ENCODE data around the gene BMF. TPM values are rescaled to one million over a fixed set of nuclear protein-coding genes. Genes with fewer than 3 reads are reported as not detected.
A peak's percentile ranks its signal among the peaks of the same experiment; 100 is the strongest.

Gene BMF
- total RNA-seq, 1 donor from 2014 or later: 27.2 TPM

DNA sequence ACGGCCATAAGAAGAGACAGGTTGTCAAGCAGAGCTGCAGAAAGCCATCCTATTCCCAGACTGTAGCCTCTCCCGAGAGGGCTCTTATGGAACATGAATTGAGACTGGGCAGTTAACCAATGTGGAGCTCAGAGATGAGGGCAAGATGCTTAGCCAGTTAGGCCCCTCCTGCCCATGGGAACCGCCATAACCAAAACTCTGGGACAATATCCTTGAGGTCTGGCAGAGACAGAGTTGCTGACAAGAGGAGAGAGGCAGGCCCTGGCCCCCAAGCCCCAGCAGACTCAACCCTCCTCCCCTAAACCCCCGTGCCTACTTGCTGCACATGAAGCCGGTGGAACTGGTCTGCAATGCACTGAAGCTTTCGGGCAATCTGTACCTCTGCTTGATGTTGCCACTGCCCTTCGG, 4.8 kb downstream of the BMF start:
- DNase-seq (ENCODE audit: low read depth): no peak

- DNase-seq (ENCODE audit: low read depth): peak; percentile 88
These were observed 5.5 kb downstream of the BMF start for GRCh38 chr15:40102897-40103858.

GRCh38 chr15:40100947-40101905, 7.5 kb downstream of the BMF start:
- no peak for DNase-seq (ENCODE audit: low read depth)

- no peak for DNase-seq (ENCODE audit: low read depth)
These were observed 8.3 kb downstream of the BMF start for GRCh38 chr15:40100123-40100946.

GRCh38 chr15:40098489-40099261, 10.0 kb downstream of the BMF start:
- peak; percentile 95 for DNase-seq (ENCODE audit: low read depth)

- DNase-seq (ENCODE audit: low read depth): no peak
These were observed 10.7 kb downstream of the BMF start for GRCh38 chr15:40097968-40098476.

GRCh38 chr15:40097096-40097967, 11.3 kb downstream of the BMF start:
- DNase-seq (ENCODE audit: low read depth): no peak

DNA sequence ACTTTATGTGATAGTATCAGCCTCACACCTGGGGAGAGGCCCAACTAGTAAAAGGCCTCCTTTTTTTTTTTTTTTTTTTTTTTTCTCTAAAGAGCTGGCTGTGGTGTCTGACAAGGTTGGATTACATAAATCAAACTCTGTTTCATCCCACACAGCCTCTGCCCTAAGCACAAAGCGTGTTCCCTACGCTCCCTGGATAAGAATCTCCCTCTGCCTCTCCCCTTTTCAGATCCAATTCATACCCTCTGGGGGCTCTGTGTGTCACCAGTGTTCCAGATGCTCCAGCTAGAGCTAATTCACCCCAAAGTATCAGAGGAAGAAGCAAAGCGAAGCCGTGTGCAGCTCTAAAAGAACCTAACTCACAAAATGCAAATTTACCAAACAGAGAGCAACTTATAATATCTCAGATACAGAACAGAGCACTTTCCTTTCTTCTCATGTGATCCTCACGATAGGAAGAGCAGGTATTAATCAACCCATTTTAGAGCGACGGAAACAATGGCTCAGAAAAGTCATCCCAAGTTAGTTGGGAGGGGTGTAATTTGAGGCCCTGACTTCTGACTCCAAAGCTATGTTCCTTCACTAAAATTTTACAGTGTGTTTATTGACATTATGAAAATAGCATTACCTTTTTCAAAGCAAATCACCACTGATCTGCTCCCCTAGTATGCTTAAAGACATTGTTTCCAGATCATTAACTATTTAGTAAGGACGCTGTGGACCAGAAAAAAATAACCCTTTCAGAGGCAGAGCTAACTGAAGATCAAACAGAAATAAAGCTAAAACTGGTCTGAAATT, 12.4 kb downstream of the BMF start:
- DNase-seq (ENCODE audit: low read depth): peak; percentile 47

GRCh38 chr15:40095371-40096093, 13.1 kb downstream of the BMF start:
- DNase-seq (ENCODE audit: low read depth): no peak

- no peak for DNase-seq (ENCODE audit: low read depth)
These were observed 14.5 kb downstream of the BMF start for GRCh38 chr15:40094156-40094555.

GRCh38 chr15:40092979-40093869, 15.5 kb downstream of the BMF start:
- DNase-seq (ENCODE audit: low read depth): no peak

DNA sequence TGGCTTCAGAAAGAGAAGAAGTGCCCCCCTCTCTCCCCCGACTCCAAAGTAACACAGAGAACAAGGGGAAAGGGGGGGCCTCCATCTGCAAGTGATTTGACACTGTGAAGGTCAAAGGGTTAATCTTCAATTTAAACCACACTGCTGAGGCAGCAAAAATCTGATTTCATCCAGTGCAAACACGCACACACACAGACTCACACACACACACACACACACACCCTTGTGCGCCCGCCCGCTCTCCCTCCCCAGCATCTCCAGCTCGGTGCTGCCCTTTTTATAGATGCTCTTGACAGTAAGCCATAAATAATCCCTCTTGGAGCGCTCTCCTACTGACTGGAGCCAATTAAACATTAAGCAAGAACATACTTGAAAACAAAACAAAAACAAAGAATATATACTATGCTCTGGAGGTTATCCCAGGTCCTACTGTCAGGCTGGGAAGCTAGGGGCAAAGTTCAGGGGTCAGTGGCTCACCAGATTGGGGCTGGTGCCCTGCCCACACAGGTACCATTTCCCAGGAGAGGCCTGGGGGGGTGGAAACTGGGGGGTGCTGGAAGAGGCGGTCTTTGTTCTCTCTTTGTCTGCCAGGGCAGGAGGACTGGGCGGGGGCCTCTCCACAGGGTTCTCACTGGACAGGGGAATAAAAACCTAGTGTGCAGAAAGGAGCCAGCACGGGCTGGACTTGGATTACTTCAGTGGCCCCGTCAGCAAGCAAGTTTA, 16.3 kb downstream of the BMF start:
- DNase-seq (ENCODE audit: low read depth): peak; percentile 73

DNA sequence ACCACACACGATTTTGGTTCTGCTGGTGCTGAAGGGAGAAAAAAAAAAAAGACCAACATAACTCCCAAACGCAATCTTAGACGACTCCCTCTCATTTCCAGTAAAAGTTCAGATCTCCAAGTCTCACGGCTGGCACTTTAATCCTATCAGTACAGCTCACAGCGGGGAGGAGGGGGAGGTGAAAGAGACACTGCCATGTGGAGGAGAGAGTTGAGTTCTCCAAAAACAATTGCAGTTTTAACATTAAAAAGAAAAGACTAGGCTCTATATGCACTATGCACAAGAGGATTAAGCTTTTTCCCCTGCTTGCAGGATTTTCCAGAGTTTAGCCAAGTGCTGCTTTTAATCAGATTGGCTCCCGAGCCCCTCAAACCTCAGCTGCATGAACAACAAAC, 16.8 kb downstream of the BMF start:
- DNase-seq (ENCODE audit: low read depth): no peak

GRCh38 chr15:40090774-40091455, 17.8 kb downstream of the BMF start:
- DNase-seq (ENCODE audit: low read depth): no peak

DNA sequence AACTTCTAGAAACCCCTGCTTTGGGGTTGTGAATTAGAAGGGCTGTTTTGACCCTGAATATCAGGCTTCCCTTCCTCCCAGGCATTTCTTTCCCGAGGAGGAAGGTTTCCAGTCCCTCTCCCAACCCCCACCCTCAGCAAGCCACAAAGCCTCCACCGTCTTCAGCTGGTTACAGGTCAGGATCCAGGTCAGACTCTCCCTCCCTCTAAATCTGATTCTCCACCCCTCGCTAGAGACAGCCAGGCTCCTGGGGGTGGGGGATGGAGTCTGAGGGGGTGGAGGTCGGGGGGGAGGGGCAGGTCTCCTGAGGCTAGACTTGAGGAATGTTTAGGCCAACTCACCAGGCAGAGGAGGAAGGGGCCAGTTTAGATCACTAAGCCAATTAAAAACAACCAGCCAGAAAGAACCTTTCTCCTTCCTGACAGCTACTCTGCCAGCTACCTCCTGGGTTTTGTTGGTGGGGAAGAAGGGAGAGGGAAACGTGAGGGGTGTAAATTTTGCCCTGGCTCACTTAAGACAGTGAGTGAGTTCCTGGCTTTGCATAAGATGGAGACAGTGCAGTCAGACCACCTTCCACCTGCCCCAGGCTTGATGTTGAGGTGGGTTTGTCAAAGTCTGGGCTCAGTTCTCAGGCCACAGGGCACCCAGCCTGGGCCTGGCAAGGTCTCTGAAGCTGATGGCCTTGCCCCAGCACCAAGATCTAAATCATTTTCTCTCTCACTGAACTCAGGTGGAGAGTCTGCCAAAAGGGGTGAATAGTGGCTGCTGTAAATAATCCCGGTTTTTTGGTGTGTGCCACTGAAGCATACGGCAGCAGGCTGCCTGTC, 19.5 kb downstream of the BMF start:
- peak; percentile 91 for DNase-seq (ENCODE audit: low read depth)
